Muscle layer of colon (tissue), 2 donors: ENCODE results near the gene ADIPOR2.

Experiments used
- H3K27ac ChIP-seq: one replicate; pipeline ENCODE4 v1.7.0; 2013; ENCODE audit warnings: low read depth, mild to moderate bottlenecking, low read length, moderate library complexity
- H3K27me3 ChIP-seq, 2 donors: one replicate each; pipeline ENCODE4 v1.7.0; 2013; ENCODE audit warnings: low read length in 2 of 2, mild to moderate bottlenecking in 2 of 2; ENCODE audit not compliant: insufficient read depth in 2 of 2, control insufficient read depth in 1 of 2
- H3K36me3 ChIP-seq: one replicate; pipeline ENCODE4 v1.7.0; 2013; ENCODE audit warnings: mild to moderate bottlenecking, low read length; ENCODE audit not compliant: insufficient read depth
- H3K4me1 ChIP-seq: one replicate; pipeline ENCODE4 v1.7.0; 2013; ENCODE audit warnings: mild to moderate bottlenecking, low read length; ENCODE audit not compliant: insufficient read depth
- H3K4me3 ChIP-seq, 2 donors: one replicate each; pipeline ENCODE4 v1.7.0; 2013; ENCODE audit warnings: low read length in 2 of 2, low read depth in 1 of 2, mild to moderate bottlenecking in 1 of 2, moderate library complexity in 1 of 2
- H3K9ac ChIP-seq: one replicate; pipeline ENCODE4 v1.7.0; 2013; ENCODE audit warnings: low read length
- H3K9me3 ChIP-seq: one replicate; pipeline ENCODE4 v1.7.0; 2013; ENCODE audit warnings: mild to moderate bottlenecking, low read length
- donor health status: abdominal sarcoma.
- donor health status: Adenocarcinoma of cecum.

Gene ADIPOR2

GRCh38 chr12:1666685-1667162 is 24.1 kb upstream of the ADIPOR2 start:
- no peaks in the 10 kb centered on the region for H3K36me3 ChIP-seq
- H3K4me1 ChIP-seq = no peaks in the 10 kb centered on the region
- H3K9ac ChIP-seq = no peak overlapping the region
- no peak overlapping the region for H3K27ac ChIP-seq
- H3K4me3 ChIP-seq = no peak overlapping the region
- H3K27me3 ChIP-seq = no peaks in the 10 kb centered on the region
- no peaks in the 10 kb centered on the region for H3K9me3 ChIP-seq

DNA sequence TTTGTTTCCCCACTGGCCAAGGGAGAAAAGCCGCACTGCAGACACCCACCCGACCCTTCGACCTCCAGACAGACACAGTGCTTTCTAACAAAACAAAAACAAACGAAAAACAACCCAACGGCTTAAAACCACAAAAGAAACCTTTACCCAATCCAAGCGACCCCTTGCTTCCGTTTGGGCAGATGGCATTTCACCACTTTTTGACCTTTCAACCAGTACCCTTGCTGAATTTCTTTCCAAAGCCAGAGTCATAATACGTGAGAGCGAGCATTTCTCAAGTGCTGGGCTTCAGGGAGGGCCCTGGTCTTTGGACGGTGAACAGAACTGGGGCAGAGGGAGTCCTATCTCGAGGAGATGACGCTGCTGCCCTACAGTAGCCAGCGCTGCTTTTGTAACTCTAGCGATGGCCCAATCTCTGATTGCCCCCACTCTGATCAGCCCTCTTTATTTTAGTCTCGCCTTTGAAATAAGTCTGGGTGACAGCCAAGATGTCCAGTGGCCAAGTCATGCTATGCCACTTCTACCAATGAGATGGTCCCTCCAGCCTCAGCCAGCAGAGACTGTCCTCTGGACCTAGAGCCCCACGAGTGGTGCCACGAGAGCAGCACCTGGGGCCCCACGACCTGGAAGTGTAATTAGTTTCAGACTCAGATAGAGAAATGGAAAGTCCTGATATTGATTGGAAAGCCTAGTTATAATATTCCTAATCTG is 21.9 kb upstream of the ADIPOR2 start:
- no peak overlapping the region for H3K27ac ChIP-seq
- no peaks in the 10 kb centered on the region for H3K27me3 ChIP-seq
- H3K9ac ChIP-seq = no peak overlapping the region
- no peaks in the 10 kb centered on the region for H3K9me3 ChIP-seq
- H3K36me3 ChIP-seq = no peaks in the 10 kb centered on the region
- H3K4me3 ChIP-seq = no peak overlapping the region
- H3K4me1 ChIP-seq = no peaks in the 10 kb centered on the region

DNA sequence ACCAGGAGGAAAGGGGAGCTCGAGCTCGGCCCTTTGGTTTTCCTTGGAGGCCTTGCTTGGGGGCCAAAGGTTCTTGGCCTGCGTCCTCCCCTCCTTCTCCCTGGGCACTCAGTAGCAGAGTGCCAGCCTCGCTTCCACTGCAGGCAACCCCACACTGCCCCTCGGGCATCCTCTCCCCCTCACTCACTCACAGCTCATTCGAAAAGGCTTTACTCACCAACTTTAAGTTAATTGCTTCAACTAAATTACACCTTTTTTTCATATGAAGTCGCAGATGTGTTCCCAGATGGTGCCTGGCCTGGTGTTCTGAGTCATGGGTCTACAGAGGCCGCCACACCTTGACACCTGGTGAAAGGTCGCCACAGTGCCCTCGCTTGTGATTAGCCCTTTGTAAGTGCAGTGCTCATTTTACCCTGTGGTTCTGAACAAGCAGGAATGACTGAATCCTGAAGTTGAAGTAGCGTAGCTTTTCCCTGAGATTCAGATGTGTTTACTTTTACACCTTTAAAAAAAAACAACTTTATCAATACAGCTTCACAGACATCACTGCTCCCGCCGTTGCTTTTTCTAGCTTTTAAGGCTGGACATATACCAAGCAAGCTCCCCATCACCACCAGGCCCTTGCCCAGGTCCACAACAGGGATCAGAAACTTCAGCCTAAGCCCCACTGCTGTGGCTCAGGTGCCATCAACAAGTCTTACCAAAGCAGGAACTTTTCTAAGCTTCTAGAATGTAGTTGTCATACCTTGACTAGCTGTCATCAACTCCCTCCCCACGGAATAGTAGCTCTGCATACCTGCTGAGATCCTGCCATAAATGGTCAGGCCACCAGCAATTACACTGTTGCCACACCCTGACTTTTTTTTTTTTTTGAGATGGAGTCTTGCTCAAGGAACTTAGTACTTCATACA is 20.3 kb upstream of the ADIPOR2 start:
- Histone ChIP-seq H3K27ac (no peak overlapping the region), H3K27me3 (no peaks in the 10 kb centered on the region), H3K9me3 (no peaks in the 10 kb centered on the region), H3K9ac (no peak overlapping the region), H3K4me1 (no peaks in the 10 kb centered on the region), H3K36me3 (no peaks in the 10 kb centered on the region), H3K4me3 (no peak overlapping the region)

GRCh38 chr12:1676043-1676442 is 14.8 kb upstream of the ADIPOR2 start:
- Histone ChIP-seq H3K9me3 (no peaks in the 10 kb centered on the region), H3K27me3 (no peaks in the 10 kb centered on the region), H3K27ac (no peak overlapping the region), H3K9ac (no peak overlapping the region), H3K4me1 (no peaks in the 10 kb centered on the region), H3K4me3 (no peak overlapping the region), H3K36me3 (no peaks in the 10 kb centered on the region)

DNA sequence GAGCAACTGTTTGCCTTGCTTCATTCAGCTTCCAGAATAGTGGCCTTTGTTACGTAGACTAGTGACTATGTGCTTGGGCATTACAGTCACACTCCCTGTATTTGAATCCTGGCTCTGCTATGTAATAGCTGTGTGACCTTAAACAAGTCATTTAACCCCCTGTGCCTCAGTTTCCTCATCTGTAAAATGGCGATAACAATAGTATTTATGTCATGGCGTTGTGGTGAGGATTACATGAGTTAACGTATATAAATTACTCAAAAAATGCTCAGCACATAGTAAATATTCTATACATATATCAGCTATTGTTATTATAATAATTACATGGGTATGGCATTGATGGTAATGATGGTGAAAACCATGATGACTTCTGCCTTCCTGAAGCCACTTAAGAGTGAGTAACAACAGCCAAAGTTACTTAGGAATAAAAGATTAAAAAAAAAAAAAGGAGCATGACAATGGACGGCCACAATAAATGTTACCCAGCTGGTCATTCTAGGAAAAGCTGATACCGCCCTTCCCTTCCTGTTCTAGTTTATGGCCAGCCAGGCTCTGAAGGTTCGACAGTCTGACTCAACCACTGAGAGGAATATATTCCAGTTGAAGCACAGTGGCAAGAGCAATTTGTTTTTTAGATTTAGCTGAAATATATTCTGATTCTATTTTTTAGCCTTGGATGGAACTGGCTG is 9.9 kb upstream of the ADIPOR2 start:
- Histone ChIP-seq H3K4me3 (no peak overlapping the region), H3K27me3 (no peaks in the 10 kb centered on the region), H3K4me1 (no peaks in the 10 kb centered on the region), H3K9me3 (no peaks in the 10 kb centered on the region), H3K27ac (no peak overlapping the region), H3K36me3 (no peaks in the 10 kb centered on the region), H3K9ac (no peak overlapping the region)

- Histone ChIP-seq H3K9me3 (no peaks in the 10 kb centered on the region), H3K4me3 (no peak overlapping the region), H3K27me3 (no peaks in the 10 kb centered on the region), H3K36me3 (no peaks in the 10 kb centered on the region), H3K27ac (no peak overlapping the region), H3K9ac (no peak overlapping the region), H3K4me1 (no peaks in the 10 kb centered on the region)
These were observed 9.4 kb upstream of the ADIPOR2 start for GRCh38 chr12:1681493-1681807.

GRCh38 chr12:1688086-1688710 is 2.7 kb upstream of the ADIPOR2 start:
- Histone ChIP-seq H3K27me3 (no peaks in the 10 kb centered on the region), H3K4me1 (peaks cover 13% of the 10 kb centered on the region), H3K9ac (no peak overlapping the region), H3K9me3 (no peaks in the 10 kb centered on the region), H3K36me3 (no peaks in the 10 kb centered on the region), H3K27ac (no peak overlapping the region), H3K4me3 (no peak overlapping the region)

GRCh38 chr12:1691123-1692007 is 495 bp downstream of the ADIPOR2 start:
- Histone ChIP-seq H3K27me3 (no peaks in the 10 kb centered on the region), H3K4me3 (peak overlapping the region; percentile 78 to 92), H3K36me3 (no peaks in the 10 kb centered on the region), H3K9ac (peak overlapping the region; percentile 66), H3K27ac (peak overlapping the region; percentile 93), H3K4me1 (peaks cover 13% of the 10 kb centered on the region), H3K9me3 (no peaks in the 10 kb centered on the region)

- Histone ChIP-seq H3K9me3 (no peaks in the 10 kb centered on the region), H3K27ac (no peak overlapping the region), H3K9ac (peak overlapping the region; percentile 66), H3K36me3 (no peaks in the 10 kb centered on the region), H3K4me1 (peaks cover 21% of the 10 kb centered on the region), H3K4me3 (peak overlapping the region in 1 of 2 donors; percentile 78), H3K27me3 (no peaks in the 10 kb centered on the region)
These were observed 1.4 kb downstream of the ADIPOR2 start for GRCh38 chr12:1692226-1692625.

- Histone ChIP-seq H3K27ac (no peak overlapping the region), H3K9ac (no peak overlapping the region), H3K27me3 (no peaks in the 10 kb centered on the region), H3K4me3 (no peak overlapping the region), H3K9me3 (no peaks in the 10 kb centered on the region), H3K4me1 (peaks cover 29% of the 10 kb centered on the region), H3K36me3 (no peaks in the 10 kb centered on the region)
These were observed 2.2 kb downstream of the ADIPOR2 start for GRCh38 chr12:1692895-1693610.
